Heart left ventricle (tissue), 13 donors: ENCODE measurements around the gene CPEB2.

ENCODE experiments used
- CTCF ChIP-seq, 12 donors: fragments of 200-600 bp; sonication (generic) in 4 of 12; IDR thresholded peaks; one replicate each; pipeline versions ENCODE4 v1.5.0 to v1.8.0; 2018 to 2022; ENCODE audit warnings: antibody characterized with exemption in 12 of 12, mild to moderate bottlenecking in 5 of 12
- POLR2A ChIP-seq, 2 donors: fragments of 450-650 bp; IDR thresholded peaks; one replicate each; pipeline ENCODE4 v1.6.1; 2017; ENCODE audit warnings: antibody characterized with exemption in 2 of 2, mild to moderate bottlenecking in 2 of 2, moderate library complexity in 2 of 2
- donor health status: ischemic (EF 13 %, LVEDD 7.1; RV severe dilation, severe dysfunction).
- donor health status: DM: no; HTN: yes; CAD: no.
- donor health status: DM: no; HTN: no; CAD: no.
- donor health status: ischemic (EF 25% LVEDD 6.9; RV normal size, moderate dysfunction).
- donor health status: ischemic (EF 25% LVEDD 5.7; RV mildly dilated, moderate dysfunction).
- donor health status: ischemic (EF 35%, LVEDD 5.7; RV mildly dilated, moderate dysfunction).
- donor health status: nonischemic (EF 11% LVEDD 7.7; RV severe dilation, severe dysfunction).
- donor health status: DM: yes; HTN: yes; CAD: no.
- donor health status: PGD.
- donor health status: ischemic (EF 29% LVEDD 5.4; RV normal size, mild dysfunction).
- donor health status: nonischemic (EF 23%, LVEDD 6.1; RV moderate dilation, normal function).

GRCh38 chr4:15011166-15011565 is 8.9 kb downstream of the CPEB2 start:
- TF ChIP-seq CTCF (IDR thresholded peaks at IDR 0.05) (no peak), POLR2A (IDR thresholded peaks at IDR 0.05) (no peak)
